Measurements from ENCODE around the gene YY1.

The YY1 gene

DNA sequence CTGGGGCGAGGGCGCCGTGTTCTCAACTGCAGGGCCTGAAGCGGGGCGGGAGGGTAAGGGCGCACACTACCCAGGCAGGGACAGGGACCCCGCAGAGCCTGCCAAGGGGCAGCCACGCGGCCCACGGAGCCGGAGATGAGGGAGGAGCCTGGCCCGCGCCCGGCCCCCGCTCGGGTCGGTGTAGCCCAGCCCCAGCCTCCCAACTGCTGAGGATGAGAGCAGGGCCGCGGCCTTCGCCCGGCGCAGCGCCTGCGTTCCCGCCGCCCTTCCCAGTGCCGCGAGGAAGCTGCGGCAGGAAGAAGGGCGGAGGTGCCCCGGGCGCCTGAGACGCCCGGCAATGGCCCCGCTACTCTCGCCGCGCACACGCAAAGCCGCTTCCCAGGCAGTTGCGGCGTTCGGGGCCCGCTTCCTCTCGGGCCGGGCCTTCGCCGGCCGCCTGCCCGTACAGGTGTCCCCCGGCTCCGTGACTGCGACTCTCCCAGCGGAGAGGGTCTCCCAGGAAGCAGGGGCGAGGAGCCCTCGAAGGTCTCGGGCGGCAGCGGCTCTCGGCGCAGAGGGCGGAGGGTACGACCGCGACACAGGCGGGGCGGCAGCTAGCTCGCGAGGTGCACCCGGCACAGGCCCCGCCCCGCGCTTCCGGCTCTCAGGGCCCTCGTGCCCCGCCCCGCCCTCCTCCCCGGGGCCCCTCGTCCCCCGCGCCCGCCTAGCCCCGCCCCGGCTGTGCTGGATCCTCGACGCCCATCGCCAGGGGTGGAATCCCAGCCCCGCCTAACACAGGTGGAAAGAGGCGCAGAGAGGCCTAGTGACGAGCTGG lies 24.8 kb upstream of the YY1 start:
- peak overlapping the region; percentile 55 for H3K4me3 ChIP-seq (ENCODE audit: low read depth, low read length)
- in situ Hi-C loops (cut with HindIII; ENCODE audit: low sequenced_read_pairs) = no loop called here
- no peak for DNase-seq (ENCODE audit: low read depth)
- no peak for TF ChIP-seq CTCF (IDR thresholded peaks at IDR 0.05; ENCODE audit: low read depth, low read length, missing control alignments)

- no peak for DNase-seq (ENCODE audit: low read depth)
- no peak for TF ChIP-seq CTCF (IDR thresholded peaks at IDR 0.05; ENCODE audit: low read depth, low read length, missing control alignments)
- in situ Hi-C loops (cut with HindIII; ENCODE audit: low sequenced_read_pairs) = no loop called here
- H3K4me3 ChIP-seq (ENCODE audit: low read depth, low read length) = peak overlapping the region; percentile 55
Observed at GRCh38 chr14:100214770-100215083, 24.2 kb upstream of the YY1 start.

DNA sequence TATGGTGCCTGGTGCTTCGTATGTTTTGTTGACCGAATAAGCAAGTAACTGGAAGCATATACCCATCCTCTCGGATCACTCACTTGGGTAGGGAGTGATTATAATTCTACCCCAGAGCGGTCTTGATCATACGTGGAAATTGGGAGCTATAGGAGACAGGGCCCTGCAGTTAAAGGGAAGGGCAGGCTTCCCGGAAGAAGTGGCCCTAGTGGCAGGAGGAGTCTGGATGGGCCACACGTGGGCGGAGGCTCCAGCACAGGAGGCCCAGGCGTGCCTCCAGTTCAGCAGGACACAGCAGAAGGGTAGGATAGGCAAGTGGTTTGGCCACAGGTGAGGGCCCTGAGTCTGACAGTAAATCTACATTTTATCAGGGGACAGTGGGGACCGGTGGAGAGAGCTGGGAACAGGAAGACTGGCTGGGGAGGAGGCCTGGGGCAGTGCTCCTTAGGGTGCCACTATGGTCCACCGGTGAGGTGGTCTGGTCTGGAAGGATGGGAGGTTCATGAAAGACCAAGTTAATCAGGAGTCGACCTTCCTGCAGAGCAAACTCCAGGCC lies 23.5 kb upstream of the YY1 start:
- no peak overlapping the region for H3K4me3 ChIP-seq (ENCODE audit: low read depth, low read length)
- no peak for DNase-seq (ENCODE audit: low read depth)
- in situ Hi-C loops (cut with HindIII; ENCODE audit: low sequenced_read_pairs) = no loop called here
- TF ChIP-seq CTCF (IDR thresholded peaks at IDR 0.05; ENCODE audit: low read depth, low read length, missing control alignments) = no peak

DNA sequence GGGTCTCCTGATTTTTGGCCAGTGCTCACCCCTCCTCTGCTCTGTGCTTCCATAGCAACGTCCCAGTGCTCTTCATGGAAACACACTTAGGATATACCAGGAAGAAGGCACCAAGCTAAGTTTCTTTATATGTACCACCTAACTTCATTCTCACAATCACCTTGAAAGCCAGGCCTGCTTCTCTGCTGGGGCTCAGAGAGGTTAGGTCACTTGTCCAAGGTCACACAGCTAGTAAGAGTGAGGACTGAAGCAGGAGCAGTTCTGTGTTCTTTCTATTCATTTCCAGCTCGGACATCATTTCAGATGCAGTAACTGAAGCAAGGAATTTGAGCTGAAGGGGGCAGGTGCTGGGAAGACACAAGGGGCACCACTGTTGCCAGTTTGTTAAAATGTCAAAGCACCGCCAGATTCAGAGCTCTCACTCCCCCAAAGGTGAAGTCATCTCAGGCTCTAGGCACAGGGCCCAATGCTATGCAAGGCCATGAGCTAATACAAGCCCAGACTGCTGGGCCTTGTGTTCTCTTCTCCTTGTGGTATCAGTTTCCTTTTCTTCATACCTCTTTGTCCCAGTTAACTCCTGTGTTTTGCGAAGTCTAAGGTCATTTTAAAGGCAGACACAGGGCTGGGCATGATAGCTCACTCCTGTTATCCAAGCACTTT lies 19.7 kb upstream of the YY1 start:
- no peak for DNase-seq (ENCODE audit: low read depth)

GRCh38 chr14:100221533-100222223 lies 17.3 kb upstream of the YY1 start:
- DNase-seq (ENCODE audit: low read depth) = peak; percentile 22
- in situ Hi-C loops (cut with HindIII; ENCODE audit: low sequenced_read_pairs) = no loop called here
- H3K4me3 ChIP-seq (ENCODE audit: low read depth, low read length) = peak overlapping the region; percentile 34
- TF ChIP-seq CTCF (IDR thresholded peaks at IDR 0.05; ENCODE audit: low read depth, low read length, missing control alignments) = no peak

More for the DNA sequence above, 19.7 kb upstream of the YY1 start:
- in situ Hi-C loops (cut with HindIII; ENCODE audit: low sequenced_read_pairs) = no loop called here
- TF ChIP-seq CTCF (IDR thresholded peaks at IDR 0.05; ENCODE audit: low read depth, low read length, missing control alignments) = no peak
- no peak overlapping the region for H3K4me3 ChIP-seq (ENCODE audit: low read depth, low read length)

Data from astrocyte of the cerebellum (primary cell).